Keratinocyte (primary cell): ENCODE measurements around the gene PDE9A. TPM values are rescaled to one million over a fixed set of nuclear protein-coding genes. Genes with fewer than 3 reads are reported as not detected.

Experiments used
- DNase-seq: peaks from one replicate; pipeline ENCODE4 v3.0.0-alpha.2; 2011; ENCODE audit warnings: low read depth, missing footprints, low spot score
- FAIRE-seq: peaks from 2 replicates; lab custom pipeline; 2011; peaks lifted over from hg19 to GRCh38; lab: Jason Lieb, UNC
- H2AFZ ChIP-seq: 2 replicates; pipeline ENCODE4 v1.6.0; 2012; ENCODE audit warnings: low read length, control low read depth, inconsistent platforms; ENCODE audit not compliant: control insufficient read depth
- H3K27ac ChIP-seq: 2 replicates; pipeline ENCODE4 v1.5.1; 2011; ENCODE audit warnings: low read length; ENCODE audit not compliant: control insufficient read depth, insufficient read depth
- H3K27me3 ChIP-seq: 3 replicates; pipeline ENCODE4 v1.6.0; 2011; ENCODE audit warnings: low read length; ENCODE audit not compliant: control insufficient read depth, insufficient read depth; ENCODE audit errors: extremely low read depth
- H3K36me3 ChIP-seq, 2 experiments: 2 replicates in 1 of 2; 3 replicates in 1 of 2; pipeline ENCODE4 v1.5.1; 2011; ENCODE audit warnings: low read length in 2 of 2, mild to moderate bottlenecking in 1 of 2; ENCODE audit not compliant: control insufficient read depth in 2 of 2, insufficient read depth in 2 of 2; ENCODE audit errors: extremely low read depth in 1 of 2
- H3K4me1 ChIP-seq: 3 replicates; pipeline ENCODE4 v1.5.1; 2011; ENCODE audit warnings: low read length; ENCODE audit not compliant: control insufficient read depth, insufficient read depth; ENCODE audit errors: extremely low read depth
- H3K4me2 ChIP-seq: 3 replicates; pipeline ENCODE4 v1.6.0; 2011; ENCODE audit warnings: low read depth, low read length; ENCODE audit not compliant: control insufficient read depth, insufficient read depth; ENCODE audit errors: extremely low read depth
- H3K4me3 ChIP-seq, 3 experiments: fragments of 200-600 bp in 1 of 3; sonication (generic) in 1 of 3; 2 replicates in 2 of 3; 3 replicates in 1 of 3; pipeline ENCODE4 v1.5.1; 2011 to 2016; ENCODE audit warnings: low read length in 3 of 3, mild to moderate bottlenecking in 3 of 3, control low read depth in 2 of 3, inconsistent platforms in 1 of 3, low read depth in 1 of 3, mixed read lengths in 1 of 3, mixed run types in 1 of 3, moderate library complexity in 1 of 3; ENCODE audit not compliant: control insufficient read depth in 2 of 3, insufficient read depth in 2 of 3; ENCODE audit errors: extremely low read depth in 1 of 3
- H3K79me2 ChIP-seq: 2 replicates; pipeline ENCODE4 v1.6.0; 2012; ENCODE audit warnings: low read length; ENCODE audit not compliant: control insufficient read depth, insufficient read depth
- H3K9ac ChIP-seq: 3 replicates; pipeline ENCODE4 v1.6.0; 2011; ENCODE audit warnings: low read length; ENCODE audit not compliant: control insufficient read depth, insufficient read depth; ENCODE audit errors: extremely low read depth
- H3K9me1 ChIP-seq: 3 replicates; pipeline ENCODE4 v1.6.0; 2011; ENCODE audit warnings: low read length; ENCODE audit not compliant: control insufficient read depth, insufficient read depth; ENCODE audit errors: extremely low read depth
- H3K9me3 ChIP-seq: 2 replicates; pipeline ENCODE4 v1.5.1; 2012; ENCODE audit warnings: low read depth, low read length; ENCODE audit not compliant: control insufficient read depth
- H4K20me1 ChIP-seq: 3 replicates; pipeline ENCODE4 v1.6.0; 2011; ENCODE audit warnings: low read length; ENCODE audit not compliant: control insufficient read depth, insufficient read depth; ENCODE audit errors: extremely low read depth
- EZH2 ChIP-seq: IDR thresholded peaks from one replicate; pipeline ENCODE4 v1.6.1; 2012; ENCODE audit warnings: inconsistent platforms, mild to moderate bottlenecking, low read length, moderate library complexity
- dilution Hi-C: fragments of 300-500 bp; cut with MboI; formaldehyde crosslinking; loops from one replicate; pipeline ENCODE4 v1.7.0; 2020; ENCODE audit warnings: low sequenced_read_pairs; ENCODE audit not compliant: extremely low pct_ligation_motif_present
- polyA plus RNA-seq, 5 experiments: library from polyadenylated mRNA; depleted of rRNA in 3 of 5; stranded (reverse) in 3 of 5; stranded (forward) in 1 of 5; unstranded in 1 of 5; fragments of >200 nt; gene quantifications; 1 replicate in 1 of 5; 2 replicates in 3 of 5; 3 replicates in 1 of 5; pipeline versions ENCODE4 v1.2.1 to v1.2.3, GENCODE V29; 2011 to 2012; ENCODE audit warnings: missing spikeins in 2 of 5, low read depth in 1 of 5, low replicate concordance in 1 of 5
- TF ChIP-seq, protein P1 (sequence below), 3 experiments: IDR thresholded peaks in 1 of 3; conservative IDR thresholded peaks in 1 of 3; optimal IDR thresholded peaks in 1 of 3; 2 replicates in 2 of 3; 3 replicates in 1 of 3; pipeline versions ENCODE3 to v1.5.1; 2011; ENCODE audit warnings: low read length in 3 of 3, mild to moderate bottlenecking in 3 of 3, moderate library complexity in 2 of 3, control low read depth in 1 of 3, inconsistent platforms in 1 of 3; ENCODE audit not compliant: insufficient read depth in 2 of 3; ENCODE audit errors: extremely low read depth in 1 of 3

The PDE9A gene
- polyA plus RNA-seq, 1 donor (not counting 4 experiments of a cell fraction or from before 2014, with no cell fraction given), result 0.13 TPM

DNA sequence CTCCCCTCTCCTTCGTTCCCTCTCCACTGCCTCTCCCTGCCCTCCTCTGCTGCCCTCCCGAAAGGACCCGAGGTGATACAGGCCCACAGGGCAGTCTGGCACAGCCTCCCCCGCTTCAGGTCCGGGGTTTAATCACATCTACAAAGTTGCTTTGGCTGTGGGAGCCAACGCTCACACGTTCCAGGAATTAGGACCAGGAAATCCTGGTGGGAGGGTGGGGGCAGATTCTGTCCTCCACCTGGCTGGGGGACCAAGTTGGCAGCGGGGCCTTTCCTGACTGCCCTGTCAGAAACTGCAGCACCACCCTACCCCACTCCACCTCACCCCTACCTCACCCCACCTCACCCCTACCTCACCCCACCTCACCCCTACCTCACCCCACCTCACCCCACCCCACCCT lies 130.9 kb downstream of the PDE9A start:
- Histone ChIP-seq H4K20me1 (no peaks in the 10 kb centered on the region), H3K27me3 (peaks cover 47% of the 10 kb centered on the region), H3K4me2 (no peak overlapping the region), H3K4me1 (peaks cover 3% of the 10 kb centered on the region), H3K79me2 (no peaks in the 10 kb centered on the region), H3K9ac (no peak overlapping the region), H3K9me1 (no peaks in the 10 kb centered on the region), H3K9me3 (peaks cover 2% of the 10 kb centered on the region), H3K4me3 (no peak overlapping the region), H2AFZ (no peak overlapping the region), H3K36me3 (no peaks in the 10 kb centered on the region), H3K27ac (no peak overlapping the region)
- FAIRE-seq (no peak), DNase-seq (no peak)
- dilution Hi-C loops, result no loop called here
- TF ChIP-seq, protein P1, sequence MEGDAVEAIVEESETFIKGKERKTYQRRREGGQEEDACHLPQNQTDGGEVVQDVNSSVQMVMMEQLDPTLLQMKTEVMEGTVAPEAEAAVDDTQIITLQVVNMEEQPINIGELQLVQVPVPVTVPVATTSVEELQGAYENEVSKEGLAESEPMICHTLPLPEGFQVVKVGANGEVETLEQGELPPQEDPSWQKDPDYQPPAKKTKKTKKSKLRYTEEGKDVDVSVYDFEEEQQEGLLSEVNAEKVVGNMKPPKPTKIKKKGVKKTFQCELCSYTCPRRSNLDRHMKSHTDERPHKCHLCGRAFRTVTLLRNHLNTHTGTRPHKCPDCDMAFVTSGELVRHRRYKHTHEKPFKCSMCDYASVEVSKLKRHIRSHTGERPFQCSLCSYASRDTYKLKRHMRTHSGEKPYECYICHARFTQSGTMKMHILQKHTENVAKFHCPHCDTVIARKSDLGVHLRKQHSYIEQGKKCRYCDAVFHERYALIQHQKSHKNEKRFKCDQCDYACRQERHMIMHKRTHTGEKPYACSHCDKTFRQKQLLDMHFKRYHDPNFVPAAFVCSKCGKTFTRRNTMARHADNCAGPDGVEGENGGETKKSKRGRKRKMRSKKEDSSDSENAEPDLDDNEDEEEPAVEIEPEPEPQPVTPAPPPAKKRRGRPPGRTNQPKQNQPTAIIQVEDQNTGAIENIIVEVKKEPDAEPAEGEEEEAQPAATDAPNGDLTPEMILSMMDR (optimal IDR thresholded peaks at IDR 0.05 in 1 of 3, IDR thresholded peaks at IDR 0.05 in 1 of 3, conservative IDR thresholded peaks at IDR 0.05 in 1 of 3; ENCODE audit: extremely low read depth in 1 of 3, insufficient read depth in 2 of 3, low read length in 3 of 3), result no peak
- TF ChIP-seq EZH2, result no peak

DNA sequence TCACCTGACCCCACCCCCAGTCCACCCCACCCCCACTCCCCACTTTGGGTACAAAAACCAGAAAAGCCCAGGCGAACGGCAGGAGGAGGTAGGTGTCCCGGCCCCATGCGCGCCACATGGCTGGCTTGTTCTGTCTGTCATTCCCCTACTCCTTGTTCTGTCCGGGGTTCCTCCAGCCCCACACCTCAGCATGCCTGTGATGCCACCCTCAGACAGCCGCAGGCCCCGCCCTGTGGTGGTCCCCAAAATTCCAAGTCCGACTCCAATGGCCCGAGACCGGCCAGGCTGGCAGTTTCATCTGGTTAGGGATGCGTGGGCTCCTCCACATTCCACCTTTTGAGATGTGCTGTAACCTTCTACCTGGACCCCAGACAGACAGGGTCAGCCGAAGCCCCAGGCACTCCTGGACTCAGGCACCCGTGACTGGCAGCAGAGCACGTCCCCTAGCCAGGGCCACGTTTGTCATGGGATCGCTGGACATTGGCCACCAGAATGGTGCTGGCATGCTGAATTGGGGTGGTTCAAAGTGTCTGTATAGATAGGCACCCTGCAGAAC lies 131.6 kb downstream of the PDE9A start:
- no peak for TF ChIP-seq EZH2
- TF ChIP-seq, protein P1 (optimal IDR thresholded peaks at IDR 0.05 in 1 of 3, IDR thresholded peaks at IDR 0.05 in 1 of 3, conservative IDR thresholded peaks at IDR 0.05 in 1 of 3; ENCODE audit: extremely low read depth in 1 of 3, insufficient read depth in 2 of 3, low read length in 3 of 3), result no peak
- H2AFZ ChIP-seq, result no peak overlapping the region
- no peaks in the 10 kb centered on the region for H3K36me3 ChIP-seq
- H3K79me2 ChIP-seq, result no peaks in the 10 kb centered on the region
- H3K27ac ChIP-seq, result no peak overlapping the region
- H3K4me3 ChIP-seq, result no peak overlapping the region
- H4K20me1 ChIP-seq, result no peaks in the 10 kb centered on the region
- H3K9me1 ChIP-seq, result no peaks in the 10 kb centered on the region
- peaks cover 3% of the 10 kb centered on the region for H3K4me1 ChIP-seq
- dilution Hi-C loops, result no loop called here
- no peak for DNase-seq
- H3K27me3 ChIP-seq, result peaks cover 40% of the 10 kb centered on the region
- H3K9ac ChIP-seq, result no peak overlapping the region
- FAIRE-seq, result no peak
- no peak overlapping the region for H3K4me2 ChIP-seq
- peaks cover 2% of the 10 kb centered on the region for H3K9me3 ChIP-seq
